ENCODE data around the gene SNX3.

Gene SNX3

GRCh38 chr6:108171918-108172516 lies 88.8 kb downstream of the SNX3 start:
- no peaks in the 10 kb centered on the region for H3K9me3 ChIP-seq
- no peak overlapping the region for H3K27ac ChIP-seq
- no peaks in the 10 kb centered on the region for H3K36me3 ChIP-seq
- no peak for TF ChIP-seq CTCF (IDR thresholded peaks at IDR 0.05)
- intact Hi-C loops (cut with DNase I; ENCODE audit: low total_unique reads), result no loop called here
- DNase-seq, result no peak
- H3K4me1 ChIP-seq, result peaks cover 0 to 44% (median 36%) of the 10 kb centered on the region in 4 donors
- peaks cover 0 to 99% of the 10 kb centered on the region in 2 donors for H3K27me3 ChIP-seq
- H3K4me3 ChIP-seq, result no peak overlapping the region

GRCh38 chr6:108171291-108171917 lies 89.4 kb downstream of the SNX3 start:
- intact Hi-C loops (cut with DNase I; ENCODE audit: low total_unique reads), result no loop called here
- Histone ChIP-seq H3K27me3 (peaks cover 0 to 99% of the 10 kb centered on the region in 2 donors), H3K36me3 (no peaks in the 10 kb centered on the region), H3K4me3 (no peak overlapping the region), H3K9me3 (no peaks in the 10 kb centered on the region), H3K4me1 (peaks cover 0 to 48% (median 40%) of the 10 kb centered on the region in 4 donors), H3K27ac (no peak overlapping the region)
- no peak for TF ChIP-seq CTCF (IDR thresholded peaks at IDR 0.05)
- DNase-seq, result no peak

DNA sequence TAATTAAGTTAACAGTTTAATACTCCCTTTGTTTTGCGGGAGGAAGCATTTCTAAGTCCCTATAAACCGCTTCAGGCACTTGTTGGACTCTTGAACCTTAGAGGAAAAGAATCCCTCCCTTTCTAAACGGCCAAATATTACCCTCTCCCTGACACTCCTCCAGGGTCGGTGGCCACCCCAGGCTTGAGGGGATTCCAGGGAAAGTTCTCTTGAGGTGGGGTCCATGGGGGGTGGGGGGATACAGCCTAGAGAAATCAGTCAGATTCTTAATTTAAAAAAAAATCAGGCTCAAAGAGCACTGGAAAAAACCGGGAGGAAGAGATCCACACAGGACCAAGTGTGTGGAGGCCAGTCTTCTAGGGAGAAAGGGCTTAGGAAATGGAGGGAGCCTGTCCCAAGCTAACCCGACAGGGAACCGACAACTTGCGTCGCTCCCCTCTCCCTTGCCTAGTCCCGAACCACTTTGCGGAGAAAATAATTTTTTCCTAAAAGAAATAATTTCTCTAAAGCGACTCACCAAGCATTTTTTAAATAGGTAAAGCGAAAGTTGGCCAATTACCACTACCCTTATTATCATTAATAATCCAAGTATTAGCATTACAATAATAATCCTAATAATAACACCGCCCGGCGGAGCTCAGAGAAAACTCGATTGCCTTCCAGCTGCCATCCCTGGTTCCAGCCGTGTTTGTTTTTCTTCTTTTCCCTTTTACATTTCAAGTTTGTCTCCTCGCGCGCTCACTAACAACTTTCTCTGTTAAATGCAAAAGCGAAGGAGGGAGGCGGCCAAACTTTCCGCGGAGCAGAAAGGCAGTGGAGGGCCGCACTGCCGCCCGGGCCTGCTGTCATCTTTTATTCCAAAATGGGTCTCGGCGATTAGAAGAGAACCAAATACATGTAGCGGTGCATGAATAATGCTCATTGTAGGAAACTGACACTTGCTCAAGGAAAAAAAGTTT lies 90.2 kb downstream of the SNX3 start:
- Histone ChIP-seq H3K36me3 (no peaks in the 10 kb centered on the region), H3K4me3 (no peak overlapping the region), H3K4me1 (peaks cover 0 to 48% (median 41%) of the 10 kb centered on the region in 4 donors), H3K27ac (no peak overlapping the region), H3K9me3 (no peaks in the 10 kb centered on the region), H3K27me3 (peaks cover 0 to 99% of the 10 kb centered on the region in 2 donors)
- no peak for DNase-seq
- intact Hi-C loops (cut with DNase I; ENCODE audit: low total_unique reads), result no loop called here
- no peak for TF ChIP-seq CTCF (IDR thresholded peaks at IDR 0.05)

DNA sequence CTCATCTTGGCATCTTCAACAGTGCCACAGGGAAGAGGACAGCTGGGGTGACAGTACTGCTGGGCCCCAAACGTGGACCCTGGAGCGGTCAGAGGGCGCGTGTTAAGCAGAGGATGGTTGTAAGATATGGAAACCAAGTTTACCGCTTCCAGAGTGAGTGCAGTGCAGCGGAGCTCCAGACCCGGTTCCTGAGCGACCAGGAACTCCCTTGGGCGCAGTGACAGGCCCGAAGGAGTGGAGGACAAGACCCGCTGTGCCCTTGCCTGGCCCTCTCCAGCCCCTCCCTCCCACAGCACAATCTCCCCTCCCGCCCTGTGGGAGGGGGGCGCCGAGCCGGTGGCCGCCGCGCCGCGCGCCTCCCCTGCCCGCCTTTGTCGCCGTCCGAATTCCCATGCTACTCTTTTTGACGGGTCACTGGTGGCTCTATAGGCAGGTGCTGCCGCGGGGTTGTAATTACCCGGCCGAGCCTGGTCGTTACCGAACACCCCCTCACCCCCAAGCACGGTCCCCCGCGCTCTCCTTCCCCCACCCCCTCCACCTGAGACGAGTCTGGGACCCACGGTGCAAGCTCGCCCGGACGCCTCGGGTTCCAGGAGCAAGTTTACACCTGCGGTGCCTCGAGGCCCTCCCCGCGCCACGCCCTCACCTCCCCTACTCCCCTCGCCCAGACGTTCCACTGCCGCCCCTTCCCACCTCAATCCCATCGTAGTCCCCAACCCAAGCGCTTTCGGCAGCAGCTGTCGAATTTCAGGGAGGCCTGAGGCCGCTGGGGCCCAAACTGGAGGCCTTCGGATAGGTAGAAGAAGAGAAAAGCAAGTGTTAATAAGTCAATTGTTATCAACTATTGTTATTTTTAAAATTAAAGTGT lies 91.1 kb downstream of the SNX3 start:
- intact Hi-C loops (cut with DNase I; ENCODE audit: low total_unique reads), result no loop called here
- no peaks in the 10 kb centered on the region for H3K36me3 ChIP-seq
- H3K27me3 ChIP-seq, result peaks cover 0 to 99% of the 10 kb centered on the region in 2 donors
- no peaks in the 10 kb centered on the region for H3K9me3 ChIP-seq
- peaks cover 0 to 49% (median 44%) of the 10 kb centered on the region in 4 donors for H3K4me1 ChIP-seq
- H3K4me3 ChIP-seq, result peak overlapping the region in 1 of 2 donors; percentile 7
- H3K27ac ChIP-seq, result no peak overlapping the region
- TF ChIP-seq CTCF (IDR thresholded peaks at IDR 0.05), result no peak
- no peak for DNase-seq
